Osteoblast (primary cell): Measurements from ENCODE around the gene PRPF6. TPM values are rescaled to one million over a fixed set of nuclear protein-coding genes. Genes with fewer than 3 reads are reported as not detected.

Experiments used
- DNase-seq: peaks from one replicate; pipeline ENCODE4 v3.0.0; 2011; ENCODE audit warnings: low spot score, mixed read lengths; ENCODE audit not compliant: insufficient read length; ENCODE audit errors: missing footprints
- H2AFZ ChIP-seq: 2 replicates; pipeline ENCODE4 v1.6.0; 2011; ENCODE audit warnings: mild to moderate bottlenecking, low read length
- H3K27ac ChIP-seq: 2 replicates; pipeline ENCODE4 v1.5.1; 2011; ENCODE audit warnings: mild to moderate bottlenecking, low read depth, low read length, moderate library complexity
- H3K27me3 ChIP-seq: 2 replicates; pipeline ENCODE4 v1.6.0; 2012; ENCODE audit warnings: mild to moderate bottlenecking, control low read depth, inconsistent platforms, low read length, moderate library complexity; ENCODE audit not compliant: insufficient read depth
- H3K36me3 ChIP-seq: 2 replicates; pipeline ENCODE4 v1.5.1; 2011; ENCODE audit warnings: mild to moderate bottlenecking, low read length, control low read depth, moderate library complexity; ENCODE audit not compliant: insufficient read depth
- H3K4me1 ChIP-seq: 2 replicates; pipeline ENCODE4 v1.5.1; 2011; ENCODE audit warnings: mild to moderate bottlenecking, low read length, control low read depth, moderate library complexity; ENCODE audit not compliant: insufficient read depth
- H3K4me2 ChIP-seq: 2 replicates; pipeline ENCODE4 v1.6.0; 2011; ENCODE audit warnings: mild to moderate bottlenecking, low read length; ENCODE audit not compliant: insufficient read depth
- H3K4me3 ChIP-seq: fragments of 200-600 bp; sonication (generic); 3 replicates; pipeline ENCODE4 v1.5.1; 2012; ENCODE audit warnings: mild to moderate bottlenecking, low read length, inconsistent platforms; ENCODE audit not compliant: insufficient read depth
- H3K79me2 ChIP-seq: 2 replicates; pipeline ENCODE4 v1.6.0; 2012; ENCODE audit warnings: mild to moderate bottlenecking, low read length, control low read depth, inconsistent platforms; ENCODE audit not compliant: insufficient read depth
- H3K9me3 ChIP-seq: 2 replicates; pipeline ENCODE4 v1.5.1; 2011; ENCODE audit warnings: low read depth, low read length, control low read depth
- H4K20me1 ChIP-seq: 2 replicates; pipeline ENCODE4 v1.6.0; 2012; ENCODE audit warnings: mild to moderate bottlenecking, low read length, control low read depth; ENCODE audit not compliant: insufficient read depth
- total RNA-seq: library from RNA; depleted of rRNA; stranded (reverse); fragments of >200 nt; gene quantifications from 2 replicates; pipeline ENCODE4 v1.2.3, GENCODE V29; 2012
- TF ChIP-seq, protein P1 (sequence below): IDR thresholded peaks from 2 replicates; pipeline ENCODE4 v1.5.1; 2011; ENCODE audit warnings: mild to moderate bottlenecking, low read depth, low read length, moderate library complexity; ENCODE audit errors: extremely low read depth

The PRPF6 gene
- total RNA-seq, 1 donor = 56.1 TPM

DNA sequence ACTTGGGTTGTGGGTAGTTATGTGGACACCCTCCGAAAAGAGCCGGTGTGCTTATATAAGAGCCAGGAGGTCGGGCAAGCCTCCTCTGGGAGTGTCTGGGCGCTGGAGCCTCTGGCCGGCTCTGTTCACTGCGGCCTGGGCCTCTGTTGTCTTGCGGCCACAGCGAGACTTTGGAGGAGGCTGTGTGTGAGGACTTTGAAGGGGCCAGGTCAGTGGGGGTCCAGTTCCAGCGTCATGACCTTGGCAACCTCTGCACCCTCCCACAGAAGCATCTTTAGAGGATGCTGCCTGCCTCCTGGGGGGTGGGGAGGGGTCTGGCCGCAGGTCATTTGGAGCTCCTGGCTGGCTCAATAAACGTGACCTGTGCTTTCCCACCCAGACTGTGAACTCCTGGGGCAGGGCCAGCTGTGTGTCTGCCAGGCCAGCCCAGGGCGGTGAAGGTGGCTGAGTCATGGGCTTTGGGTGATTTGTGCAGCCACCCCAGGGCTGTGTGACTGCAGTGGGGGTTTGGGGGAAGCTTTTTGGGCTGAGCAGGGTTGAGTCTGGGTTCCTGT is 83.3 kb downstream of the PRPF6 start:
- TF ChIP-seq, protein P1, sequence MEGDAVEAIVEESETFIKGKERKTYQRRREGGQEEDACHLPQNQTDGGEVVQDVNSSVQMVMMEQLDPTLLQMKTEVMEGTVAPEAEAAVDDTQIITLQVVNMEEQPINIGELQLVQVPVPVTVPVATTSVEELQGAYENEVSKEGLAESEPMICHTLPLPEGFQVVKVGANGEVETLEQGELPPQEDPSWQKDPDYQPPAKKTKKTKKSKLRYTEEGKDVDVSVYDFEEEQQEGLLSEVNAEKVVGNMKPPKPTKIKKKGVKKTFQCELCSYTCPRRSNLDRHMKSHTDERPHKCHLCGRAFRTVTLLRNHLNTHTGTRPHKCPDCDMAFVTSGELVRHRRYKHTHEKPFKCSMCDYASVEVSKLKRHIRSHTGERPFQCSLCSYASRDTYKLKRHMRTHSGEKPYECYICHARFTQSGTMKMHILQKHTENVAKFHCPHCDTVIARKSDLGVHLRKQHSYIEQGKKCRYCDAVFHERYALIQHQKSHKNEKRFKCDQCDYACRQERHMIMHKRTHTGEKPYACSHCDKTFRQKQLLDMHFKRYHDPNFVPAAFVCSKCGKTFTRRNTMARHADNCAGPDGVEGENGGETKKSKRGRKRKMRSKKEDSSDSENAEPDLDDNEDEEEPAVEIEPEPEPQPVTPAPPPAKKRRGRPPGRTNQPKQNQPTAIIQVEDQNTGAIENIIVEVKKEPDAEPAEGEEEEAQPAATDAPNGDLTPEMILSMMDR = no peak
- Histone ChIP-seq H3K4me1 (peaks cover 27% of the 10 kb centered on the region), H3K4me2 (peak overlapping the region; percentile 91), H2AFZ (no peak overlapping the region), H3K79me2 (no peaks in the 10 kb centered on the region), H4K20me1 (peaks cover 32% of the 10 kb centered on the region), H3K27ac (peak overlapping the region; percentile 34), H3K4me3 (peak overlapping the region; percentile 87), H3K36me3 (no peaks in the 10 kb centered on the region), H3K27me3 (no peaks in the 10 kb centered on the region), H3K9me3 (no peaks in the 10 kb centered on the region)
- DNase-seq = peak; percentile 98

DNA sequence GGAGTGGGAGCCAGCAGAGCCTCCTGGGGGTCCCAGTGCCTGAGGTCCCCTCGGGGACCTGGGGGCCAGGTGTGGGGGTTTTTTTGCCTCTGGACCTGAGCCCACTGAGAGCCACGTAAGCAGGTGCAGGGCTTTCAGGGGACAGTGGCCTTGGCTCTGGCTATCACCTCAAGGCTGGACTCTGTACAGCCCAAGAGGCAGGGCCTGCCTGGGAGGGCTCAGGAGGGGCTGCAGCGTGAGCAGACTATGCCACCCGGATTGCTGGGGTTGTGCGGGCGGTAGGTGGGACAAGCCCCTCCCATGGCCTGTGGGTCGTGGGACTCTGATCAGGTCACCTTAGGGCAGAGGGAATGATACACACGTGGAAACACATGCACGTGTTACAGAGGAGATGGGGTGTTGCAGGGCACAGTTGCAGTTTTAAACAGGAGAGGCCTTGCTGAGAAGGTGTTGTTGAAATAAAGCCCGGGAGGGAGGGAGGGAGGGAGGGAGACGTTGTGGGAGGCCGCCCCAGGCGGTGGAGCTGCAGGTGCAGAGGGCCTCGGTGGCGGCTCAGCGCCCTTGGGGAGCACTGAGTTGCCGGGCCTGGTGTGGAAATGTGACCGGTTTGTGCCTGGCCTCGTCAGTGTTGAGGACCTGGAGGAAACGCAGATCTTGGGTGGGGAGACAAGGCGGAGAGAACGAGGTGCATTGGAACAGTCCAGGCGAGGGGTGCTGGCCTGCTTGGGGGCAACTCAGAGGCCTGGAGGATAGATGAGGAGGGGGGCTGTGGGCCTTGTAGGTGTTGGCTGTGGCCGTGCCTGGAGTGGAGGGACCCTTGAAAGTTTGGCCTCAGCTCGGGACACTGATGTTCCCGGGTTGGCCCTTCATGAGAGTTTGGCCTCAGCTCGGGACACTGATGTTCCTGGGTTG is 84.4 kb downstream of the PRPF6 start:
- no peaks in the 10 kb centered on the region for H3K27me3 ChIP-seq
- no peak for DNase-seq
- no peak overlapping the region for H3K4me3 ChIP-seq
- no peak overlapping the region for H3K27ac ChIP-seq
- H4K20me1 ChIP-seq = peaks cover 39% of the 10 kb centered on the region
- H3K4me2 ChIP-seq = no peak overlapping the region
- H3K79me2 ChIP-seq = no peaks in the 10 kb centered on the region
- TF ChIP-seq, protein P1 = no peak
- no peaks in the 10 kb centered on the region for H3K36me3 ChIP-seq
- H3K4me1 ChIP-seq = peaks cover 27% of the 10 kb centered on the region
- H3K9me3 ChIP-seq = no peaks in the 10 kb centered on the region
- no peak overlapping the region for H2AFZ ChIP-seq

- no peaks in the 10 kb centered on the region for H3K79me2 ChIP-seq
- H3K27me3 ChIP-seq = no peaks in the 10 kb centered on the region
- no peak overlapping the region for H3K27ac ChIP-seq
- TF ChIP-seq, protein P1 = no peak
- H3K36me3 ChIP-seq = no peaks in the 10 kb centered on the region
- H3K9me3 ChIP-seq = no peaks in the 10 kb centered on the region
- H4K20me1 ChIP-seq = peaks cover 39% of the 10 kb centered on the region
- H3K4me1 ChIP-seq = peaks cover 27% of the 10 kb centered on the region
- peak overlapping the region; percentile 29 for H3K4me2 ChIP-seq
- peak; percentile 95 for DNase-seq
- H3K4me3 ChIP-seq = no peak overlapping the region
- no peak overlapping the region for H2AFZ ChIP-seq
Observed at GRCh38 chr20:64065974-64066343, 85.0 kb downstream of the PRPF6 start.

GRCh38 chr20:64067005-64067632 is 86.2 kb downstream of the PRPF6 start:
- peaks cover 26% of the 10 kb centered on the region for H3K4me1 ChIP-seq
- no peak for DNase-seq
- H3K79me2 ChIP-seq = no peaks in the 10 kb centered on the region

More at GRCh38 chr20:64067005-64067632, 86.2 kb downstream of the PRPF6 start:
- Histone ChIP-seq H3K36me3 (no peaks in the 10 kb centered on the region), H4K20me1 (peaks cover 39% of the 10 kb centered on the region), H3K4me2 (no peak overlapping the region), H3K4me3 (no peak overlapping the region), H3K9me3 (no peaks in the 10 kb centered on the region), H3K27ac (no peak overlapping the region), H2AFZ (no peak overlapping the region), H3K27me3 (no peaks in the 10 kb centered on the region)
- TF ChIP-seq, protein P1 = no peak
